Transverse colon (tissue), 4 donors: Measurements from ENCODE around the gene TRAPPC2L. TPM values are rescaled to one million over a fixed set of nuclear protein-coding genes. Genes with fewer than 3 reads are reported as not detected.

Experiments used
- DNase-seq: peaks from one replicate; pipeline ENCODE4 v3.0.0-alpha.2; 2019
- H3K27ac ChIP-seq, 4 donors: fragments of 200-600 bp; sonication (generic); 2 replicates each; pipeline ENCODE4 v1.5.1; 2016 to 2018; ENCODE audit warnings: inconsistent platforms in 4 of 4
- H3K27me3 ChIP-seq: fragments of 200-600 bp; sonication (generic); 2 replicates; pipeline ENCODE4 v1.5.1; 2017; ENCODE audit warnings: inconsistent platforms
- H3K36me3 ChIP-seq, 4 donors: fragments of 200-600 bp; sonication (generic); 2 replicates each; pipeline ENCODE4 v1.5.1; 2017 to 2019; ENCODE audit warnings: inconsistent platforms in 4 of 4
- H3K4me1 ChIP-seq, 4 donors: fragments of 200-600 bp; sonication (generic); 2 replicates each; pipeline ENCODE4 v1.5.1; 2017 to 2020; ENCODE audit warnings: inconsistent platforms in 4 of 4
- H3K4me3 ChIP-seq, 4 donors: fragments of 200-600 bp; sonication (generic); 1 replicate in 1 of 4; 2 replicates in 3 of 4; pipeline versions ENCODE4 v1.5.1 to v1.6.1; 2017 to 2019; ENCODE audit warnings: inconsistent platforms in 4 of 4
- H3K9me3 ChIP-seq, 2 donors: fragments of 200-600 bp; sonication (generic); 2 replicates each; pipeline ENCODE4 v1.5.1; 2017 to 2019; ENCODE audit warnings: inconsistent platforms in 2 of 2
- CTCF ChIP-seq, 5 experiments: fragments of 200-600 bp in 3 of 5; fragments of 450-650 bp in 2 of 5; sonication (generic) in 3 of 5; IDR thresholded peaks; 1 replicate in 2 of 5; 2 replicates in 3 of 5; pipeline ENCODE4 v1.5.1; 2016 to 2017; ENCODE audit warnings: antibody characterized with exemption in 5 of 5, inconsistent platforms in 3 of 5, mild to moderate bottlenecking in 2 of 5, moderate library complexity in 1 of 5
- EP300 ChIP-seq: sonication (generic); formaldehyde crosslinking; IDR thresholded peaks from one replicate; pipeline ENCODE4 v1.6.1; 2017; ENCODE audit warnings: antibody characterized with exemption, low read depth
- POLR2A ChIP-seq: fragments of 450-650 bp; IDR thresholded peaks from one replicate; pipeline ENCODE4 v1.6.1; 2016; ENCODE audit warnings: antibody characterized with exemption, mild to moderate bottlenecking, moderate library complexity
- POLR2AphosphoS5 ChIP-seq, 3 donors: sonication (generic); formaldehyde crosslinking; IDR thresholded peaks; one replicate each; pipeline ENCODE4 v1.6.1; 2016; ENCODE audit warnings: antibody characterized with exemption in 3 of 3
- WGBS, 2 donors: methylation state at CpG; one replicate each; pipeline ENCODE4 v1.1.5; 2018; ENCODE audit warnings: low coverage in 1 of 2; 5-methylcytosine and 5-hydroxymethylcytosine counted together
- in situ Hi-C, 4 donors: fragments of 200-750 bp; cut with MboI; loops; one replicate each; pipeline versions ENCODE4 v1.15.0 to v1.15.1; 2017; ENCODE audit warnings: low sequenced_read_pairs in 3 of 4, low pct_ligation_motif_present in 1 of 4, low pct_unique_long_range_greater_than_20kb in 1 of 4
- intact Hi-C: fragments of 100-400 bp; cut with DNase I; formaldehyde crosslinking; loops from one replicate; pipeline ENCODE4 v1.15.1; 2023; ENCODE audit warnings: low total_unique reads
- total RNA-seq, 4 donors: library from RNA; depleted of rRNA; stranded (reverse); fragments of >200 nt; gene quantifications; one replicate each; pipeline ENCODE4 v1.1.0, GENCODE V29; 2016

TRAPPC2L gene
- total RNA-seq, 4 donors from 2014 or later, result 9.8 to 34.4 (median 19.7) TPM

GRCh38 chr16:88816736-88817535 is 40.0 kb upstream of the TRAPPC2L start:
- Histone ChIP-seq H3K9me3 (no peaks in the 10 kb centered on the region), H3K4me3 (no peak overlapping the region), H3K36me3 (peaks cover 0 to 1% (median 0%) of the 10 kb centered on the region in 4 donors), H3K4me1 (peaks cover 4 to 21% (median 16%) of the 10 kb centered on the region in 4 donors), H3K27me3 (no peaks in the 10 kb centered on the region), H3K27ac (no peak overlapping the region)
- 85% methylated on average over 23 of the region's 41 CpGs; no CpG with 5 or more reads in 1 of the 2 donors for WGBS, 2 donors
- TF ChIP-seq POLR2AphosphoS5 (IDR thresholded peaks at IDR 0.05) (no peak), POLR2A (no peak), CTCF (IDR thresholded peaks at IDR 0.05) (no peak), EP300 (no peak)
- intact Hi-C loops, result no loop called here
- in situ Hi-C loops, result loop anchor here in 1 of 4 donors (25.0 kb wide), 1 partner anchor 395 kb away; the partner anchor contains the start of genes SLC22A31 and ZNF778
- no peak for DNase-seq

- Histone ChIP-seq H3K4me3 (no peak overlapping the region), H3K9me3 (no peaks in the 10 kb centered on the region), H3K4me1 (peaks cover 1 to 10% (median 5%) of the 10 kb centered on the region in 4 donors), H3K36me3 (peaks cover 0 to 6% (median 3%) of the 10 kb centered on the region in 4 donors), H3K27ac (no peak overlapping the region), H3K27me3 (no peaks in the 10 kb centered on the region)
- intact Hi-C loops (no loop called here), in situ Hi-C loops (loop anchor here in 1 of 4 donors (25.0 kb wide), 1 partner anchor 394 kb away; the partner anchor contains the start of genes SLC22A31 and ZNF778)
- TF ChIP-seq POLR2AphosphoS5 (IDR thresholded peaks at IDR 0.05) (no peak), POLR2A (no peak), EP300 (no peak), CTCF (IDR thresholded peaks at IDR 0.05) (no peak)
- 80 to 83% methylated on average over 1 to 18 of the region's 40 CpGs for WGBS, 2 donors
- no peak for DNase-seq
These were observed 38.9 kb upstream of the TRAPPC2L start for GRCh38 chr16:88817785-88818574.

GRCh38 chr16:88818575-88818874 is 38.4 kb upstream of the TRAPPC2L start:
- Histone ChIP-seq H3K4me1 (peaks cover 0 to 5% (median under 1%) of the 10 kb centered on the region in 4 donors), H3K27me3 (no peaks in the 10 kb centered on the region), H3K27ac (no peak overlapping the region), H3K4me3 (no peak overlapping the region), H3K36me3 (peaks cover 0 to 6% (median 3%) of the 10 kb centered on the region in 4 donors), H3K9me3 (no peaks in the 10 kb centered on the region)
- TF ChIP-seq POLR2AphosphoS5 (IDR thresholded peaks at IDR 0.05), result no peak
- no peak for DNase-seq
- WGBS, 2 donors, result 83 to 96% methylated on average over 5 to 18 of the region's 18 CpGs
- in situ Hi-C loops, result loop anchor here in 1 of 4 donors (25.0 kb wide), 1 partner anchor 394 kb away; the partner anchor contains the start of genes SLC22A31 and ZNF778
- intact Hi-C loops, result no loop called here

- no peaks in the 10 kb centered on the region for H3K9me3 ChIP-seq
- in situ Hi-C loops, result loop anchor here in 1 of 4 donors (25.0 kb wide), 1 partner anchor 393 kb away; the partner anchor contains the start of genes SLC22A31 and ZNF778
- 85% methylated on average over 16 of the region's 16 CpGs; no CpG with 5 or more reads in 1 of the 2 donors for WGBS, 2 donors
- H3K4me1 ChIP-seq, result no peaks in the 10 kb centered on the region
- no peak for DNase-seq
- no peak overlapping the region for H3K4me3 ChIP-seq
- TF ChIP-seq EP300, result no peak
- TF ChIP-seq CTCF (IDR thresholded peaks at IDR 0.05), result no peak
- TF ChIP-seq POLR2A, result no peak
- TF ChIP-seq POLR2AphosphoS5 (IDR thresholded peaks at IDR 0.05), result no peak
- H3K27ac ChIP-seq, result no peak overlapping the region
- H3K27me3 ChIP-seq, result no peaks in the 10 kb centered on the region
- H3K36me3 ChIP-seq, result peaks cover 0 to 6% (median 3%) of the 10 kb centered on the region in 4 donors
- intact Hi-C loops, result no loop called here
These were observed 37.8 kb upstream of the TRAPPC2L start for GRCh38 chr16:88819126-88819525.
